Inferior parietal cortex (tissue), 1 donor: Measurements from ENCODE around the gene ELP4.

Experiments
- DNase-seq: peaks from one replicate; pipeline ENCODE4 v3.0.0-alpha.2; 2016; ENCODE audit errors: extremely low spot score

ELP4 gene

GRCh38 chr11:31799435-31800397 is 290.1 kb downstream of the ELP4 start:
- DNase-seq: no peak

- no peak for DNase-seq
Measured at GRCh38 chr11:31800398-31801265, 291.1 kb downstream of the ELP4 start.

GRCh38 chr11:31801298-31801702 is 291.7 kb downstream of the ELP4 start:
- no peak for DNase-seq

- no peak for DNase-seq
Measured at GRCh38 chr11:31802000-31802551, 292.5 kb downstream of the ELP4 start.

- no peak for DNase-seq
Measured at GRCh38 chr11:31802609-31802989, 293.0 kb downstream of the ELP4 start.

- DNase-seq: no peak
Measured at GRCh38 chr11:31802990-31803812, 293.6 kb downstream of the ELP4 start.

- no peak for DNase-seq
Measured at GRCh38 chr11:31803813-31804311, 294.3 kb downstream of the ELP4 start.

GRCh38 chr11:31804312-31805036 is 294.9 kb downstream of the ELP4 start:
- DNase-seq: no peak

- no peak for DNase-seq
Measured at GRCh38 chr11:31805037-31805628, 295.6 kb downstream of the ELP4 start.

- DNase-seq: no peak
Measured at GRCh38 chr11:31805629-31806185, 296.1 kb downstream of the ELP4 start.

- DNase-seq: no peak
Measured at GRCh38 chr11:31806186-31806927, 296.8 kb downstream of the ELP4 start.

GRCh38 chr11:31806928-31807798 is 297.6 kb downstream of the ELP4 start:
- no peak for DNase-seq

- DNase-seq: no peak
Measured at GRCh38 chr11:31807799-31808667, 298.5 kb downstream of the ELP4 start.

GRCh38 chr11:31808721-31809540 is 299.4 kb downstream of the ELP4 start:
- no peak for DNase-seq

- DNase-seq: no peak
Measured at GRCh38 chr11:31809541-31809856, 299.9 kb downstream of the ELP4 start.
